DOHH2 (cell line): ENCODE data around the gene KDM1B.

Experiments used
- H3F3A ChIP-seq: fragments of 200-600 bp; sonication (generic), shearing (Covaris generic); 2 replicates; pipeline ENCODE4 v1.6.0; 2016; ENCODE audit warnings: antibody characterized with exemption, mild to moderate bottlenecking; ENCODE audit not compliant: control insufficient read depth, insufficient read depth
- H3K27ac ChIP-seq: fragments of 200-600 bp; sonication (generic); 2 replicates; pipeline ENCODE4 v1.5.1; 2014; ENCODE audit warnings: low read depth, mild to moderate bottlenecking, low read length, moderate library complexity
- H3K27me3 ChIP-seq: fragments of 200-600 bp; sonication (generic); 2 replicates; pipeline ENCODE4 v1.6.1; 2014; ENCODE audit warnings: mild to moderate bottlenecking, low read length, mixed read lengths; ENCODE audit not compliant: control insufficient read depth
- H3K36me3 ChIP-seq: fragments of 200-600 bp; sonication (generic); 2 replicates; pipeline ENCODE4 v1.6.1; 2014; ENCODE audit warnings: mild to moderate bottlenecking, low read length, moderate library complexity, mixed read lengths; ENCODE audit not compliant: control insufficient read depth
- H3K4me1 ChIP-seq: fragments of 200-600 bp; sonication (generic); 2 replicates; pipeline ENCODE4 v1.6.1; 2014; ENCODE audit warnings: mild to moderate bottlenecking, low read length, mixed read lengths; ENCODE audit not compliant: control insufficient read depth
- H3K4me2 ChIP-seq: fragments of 200-600 bp; sonication (generic); 2 replicates; pipeline ENCODE4 v1.6.0; 2014; ENCODE audit warnings: mild to moderate bottlenecking, low read length, moderate library complexity
- H3K4me3 ChIP-seq: fragments of 200-600 bp; sonication (generic); 2 replicates; pipeline ENCODE4 v1.5.1; 2014; ENCODE audit warnings: mild to moderate bottlenecking, low read length, mixed read lengths
- H3K79me2 ChIP-seq: fragments of 200-600 bp; sonication (generic); 2 replicates; pipeline ENCODE4 v1.6.1; 2014; ENCODE audit warnings: mild to moderate bottlenecking, low read length, mixed read lengths; ENCODE audit not compliant: control insufficient read depth
- H3K9me2 ChIP-seq: fragments of 200-600 bp; sonication (generic); replicated peaks from 2 replicates; pipeline ENCODE4 v1.6.1; 2014; ENCODE audit warnings: mild to moderate bottlenecking, low read length, mixed read lengths; ENCODE audit not compliant: control insufficient read depth
- H3K9me3 ChIP-seq: fragments of 200-600 bp; sonication (generic); 2 replicates; pipeline ENCODE4 v1.6.1; 2014; ENCODE audit warnings: antibody characterized with exemption, low read length, mixed read lengths; ENCODE audit not compliant: control insufficient read depth, insufficient read depth
- H4K20me1 ChIP-seq: fragments of 200-600 bp; sonication (generic); 2 replicates; pipeline ENCODE4 v1.6.0; 2014; ENCODE audit warnings: low read depth, mild to moderate bottlenecking, antibody characterized with exemption, low read length, moderate library complexity; ENCODE audit not compliant: control insufficient read depth, insufficient read depth
- CTCF ChIP-seq: fragments of 200-600 bp; sonication (generic); IDR thresholded peaks from one replicate; pipeline ENCODE4 v1.5.1; 2014; ENCODE audit warnings: antibody characterized with exemption, mild to moderate bottlenecking, low read depth, low read length; ENCODE audit not compliant: poor library complexity, severe bottlenecking
- EZH2phosphoT487 ChIP-seq: fragments of 200-600 bp; sonication (generic); IDR thresholded peaks from 2 replicates; pipeline ENCODE4 v1.6.1; 2017; ENCODE audit warnings: borderline replicate concordance, mild to moderate bottlenecking, antibody characterized with exemption, low read length, moderate library complexity, mixed read lengths

The KDM1B gene

GRCh38 chr6:18215436-18215835, 60.2 kb downstream of the KDM1B start:
- Histone ChIP-seq H3F3A (peaks cover 13% of the 10 kb centered on the region), H3K4me1 (peaks cover 34% of the 10 kb centered on the region), H3K27me3 (no peaks in the 10 kb centered on the region), H4K20me1 (no peaks in the 10 kb centered on the region), H3K36me3 (0 out of 2 replicates have a peak, but pooled peaks cover 3% of the 10 kb centered on the region), H3K4me2 (peak overlapping the region; percentile 52), H3K9me2 (no peaks in the 10 kb centered on the region), H3K27ac (peak overlapping the region; percentile 10; the same call in 1 of the 2 replicates), H3K4me3 (peak overlapping the region; percentile 13), H3K9me3 (no peaks in the 10 kb centered on the region), H3K79me2 (no peaks in the 10 kb centered on the region)
- TF ChIP-seq CTCF (no peak), EZH2phosphoT487 (no peak)

- Histone ChIP-seq H3K9me2 (no peaks in the 10 kb centered on the region), H4K20me1 (no peaks in the 10 kb centered on the region), H3K79me2 (no peaks in the 10 kb centered on the region), H3K4me3 (peak overlapping the region; percentile 11; the same call in 1 of the 2 replicates), H3K4me1 (peaks cover 27% of the 10 kb centered on the region), H3K27ac (no peak overlapping the region), H3K36me3 (0 out of 2 replicates have a peak, but pooled peaks cover 3% of the 10 kb centered on the region), H3F3A (peaks cover 20% of the 10 kb centered on the region), H3K9me3 (no peaks in the 10 kb centered on the region), H3K27me3 (no peaks in the 10 kb centered on the region), H3K4me2 (peak overlapping the region; percentile 52)
- no peak for TF ChIP-seq EZH2phosphoT487
- no peak for TF ChIP-seq CTCF
These were observed 61.2 kb downstream of the KDM1B start for GRCh38 chr6:18216411-18216810.

- Histone ChIP-seq H3K79me2 (no peaks in the 10 kb centered on the region), H3K27ac (no peak overlapping the region), H3F3A (peaks cover 35% of the 10 kb centered on the region), H3K9me2 (no peaks in the 10 kb centered on the region), H3K4me1 (peaks cover 23% of the 10 kb centered on the region), H3K4me2 (no peak overlapping the region), H3K36me3 (peaks cover 19% of the 10 kb centered on the region), H3K4me3 (no peak overlapping the region), H4K20me1 (no peaks in the 10 kb centered on the region), H3K9me3 (no peaks in the 10 kb centered on the region), H3K27me3 (no peaks in the 10 kb centered on the region)
- TF ChIP-seq EZH2phosphoT487 (no peak), CTCF (no peak)
These were observed 63.0 kb downstream of the KDM1B start for GRCh38 chr6:18218233-18218632.

- no peak overlapping the region for H3K27ac ChIP-seq
- no peaks in the 10 kb centered on the region for H3K9me2 ChIP-seq
- peaks cover 32% of the 10 kb centered on the region for H3K36me3 ChIP-seq
- no peaks in the 10 kb centered on the region for H3K27me3 ChIP-seq
- H3K79me2 ChIP-seq: no peaks in the 10 kb centered on the region
- H3F3A ChIP-seq: peaks cover 42% of the 10 kb centered on the region
- peaks cover 23% of the 10 kb centered on the region for H3K4me1 ChIP-seq
- H3K4me2 ChIP-seq: no peak overlapping the region
- TF ChIP-seq EZH2phosphoT487 (no peak), CTCF (no peak)
- no peaks in the 10 kb centered on the region for H4K20me1 ChIP-seq
- H3K9me3 ChIP-seq: no peaks in the 10 kb centered on the region
- no peak overlapping the region for H3K4me3 ChIP-seq
These were observed 64.4 kb downstream of the KDM1B start for GRCh38 chr6:18219591-18219990.
